ENCODE data around the gene EPHB2. TPM values are rescaled to one million over a fixed set of nuclear protein-coding genes. Genes with fewer than 3 reads are reported as not detected.
"Not testable (repeated sequence)": the region's sequence is repeated elsewhere in the genome, so short reads cannot be mapped to it uniquely, and the experiment has no call there.

EPHB2 gene
- polyA plus RNA-seq, 3 donors = 11.4 to 16.6 (median 14.4) TPM

GRCh38 chr1:22687191-22687590 lies 23.4 kb upstream of the EPHB2 start:
- no peak for DNase-seq

GRCh38 chr1:22688466-22688865 lies 22.2 kb upstream of the EPHB2 start:
- DNase-seq = no peak

- peak; percentile 83 for DNase-seq
Measured at GRCh38 chr1:22689505-22689904, 21.1 kb upstream of the EPHB2 start.

- DNase-seq = no peak
Measured at GRCh38 chr1:22691031-22691753, 19.4 kb upstream of the EPHB2 start.

- no peak for DNase-seq
Measured at GRCh38 chr1:22694172-22694571, 16.5 kb upstream of the EPHB2 start.

- no peak for DNase-seq
Measured at GRCh38 chr1:22696610-22697009, 14.0 kb upstream of the EPHB2 start.

- no peak for DNase-seq
Measured at GRCh38 chr1:22697980-22698379, 12.7 kb upstream of the EPHB2 start.

GRCh38 chr1:22699681-22700520 lies 10.7 kb upstream of the EPHB2 start:
- DNase-seq = no peak

GRCh38 chr1:22702296-22703085 lies 8.1 kb upstream of the EPHB2 start:
- DNase-seq = no peak

- DNase-seq = peak; percentile 78
Measured at GRCh38 chr1:22704440-22705067, 6.1 kb upstream of the EPHB2 start.

- no peak for DNase-seq
Measured at GRCh38 chr1:22705586-22705985, 5.1 kb upstream of the EPHB2 start.

- DNase-seq = not testable (repeated sequence)
Measured at GRCh38 chr1:22706100-22706499, 4.5 kb upstream of the EPHB2 start.

GRCh38 chr1:22708777-22709176 lies 1.9 kb upstream of the EPHB2 start:
- no peak for DNase-seq

GRCh38 chr1:22709227-22709626 lies 1.4 kb upstream of the EPHB2 start:
- DNase-seq = no peak

- DNase-seq = peak; percentile 58
Measured at GRCh38 chr1:22709891-22710700, 543 bp upstream of the EPHB2 start.

GRCh38 chr1:22711071-22711470 lies 432 bp downstream of the EPHB2 start:
- no peak for DNase-seq

GRCh38 chr1:22711591-22712501 lies 1.2 kb downstream of the EPHB2 start:
- DNase-seq = no peak

GRCh38 chr1:22712502-22713271 lies 2.0 kb downstream of the EPHB2 start:
- DNase-seq = no peak

- DNase-seq = no peak
Measured at GRCh38 chr1:22714455-22714854, 3.8 kb downstream of the EPHB2 start.
